DOHH2 (cell line): Measurements from ENCODE around the gene PIK3AP1.

Experiments used
- CTCF ChIP-seq: fragments of 200-600 bp; sonication (generic); IDR thresholded peaks from one replicate; pipeline ENCODE4 v1.5.1; 2014; ENCODE audit warnings: antibody characterized with exemption, mild to moderate bottlenecking, low read depth, low read length; ENCODE audit not compliant: poor library complexity, severe bottlenecking
- EZH2phosphoT487 ChIP-seq: fragments of 200-600 bp; sonication (generic); IDR thresholded peaks from 2 replicates; pipeline ENCODE4 v1.6.1; 2017; ENCODE audit warnings: borderline replicate concordance, mild to moderate bottlenecking, antibody characterized with exemption, low read length, moderate library complexity, mixed read lengths

DNA sequence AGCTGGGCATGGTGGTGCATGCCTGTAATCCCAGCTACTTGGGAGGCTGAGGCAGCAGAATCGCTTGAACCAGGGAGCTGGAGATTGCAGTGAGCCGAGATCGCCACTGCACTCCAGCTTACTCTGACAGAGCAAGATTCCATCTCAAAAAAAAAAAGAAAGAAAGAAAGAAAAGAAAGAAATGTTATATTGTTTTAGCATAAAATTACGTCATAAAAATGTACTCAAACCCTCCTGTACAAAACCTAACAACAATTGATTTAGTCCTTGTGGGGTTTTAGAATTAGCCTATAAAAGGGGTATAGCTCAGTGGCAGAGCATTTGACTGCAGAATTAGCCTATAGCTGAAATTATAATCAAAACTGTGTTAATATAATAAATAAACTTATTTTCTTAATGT, 27.9 kb downstream of the PIK3AP1 start:
- TF ChIP-seq CTCF: no peak
- no peak for TF ChIP-seq EZH2phosphoT487
